Loucy (cell line): ENCODE measurements around the gene USP34.

Experiments used
- EZH2phosphoT487 ChIP-seq: fragments of 200-600 bp; IDR thresholded peaks from 2 replicates; pipeline ENCODE4 v1.6.1; 2018; ENCODE audit warnings: antibody characterized with exemption, mild to moderate bottlenecking, moderate library complexity, borderline replicate concordance
- TF ChIP-seq, protein P1 (sequence below): fragments of 200-600 bp; sonication (generic); conservative IDR thresholded peaks from 2 replicates; pipeline ENCODE4 v1.5.1; 2014; ENCODE audit warnings: mild to moderate bottlenecking, antibody characterized with exemption, low read length

DNA sequence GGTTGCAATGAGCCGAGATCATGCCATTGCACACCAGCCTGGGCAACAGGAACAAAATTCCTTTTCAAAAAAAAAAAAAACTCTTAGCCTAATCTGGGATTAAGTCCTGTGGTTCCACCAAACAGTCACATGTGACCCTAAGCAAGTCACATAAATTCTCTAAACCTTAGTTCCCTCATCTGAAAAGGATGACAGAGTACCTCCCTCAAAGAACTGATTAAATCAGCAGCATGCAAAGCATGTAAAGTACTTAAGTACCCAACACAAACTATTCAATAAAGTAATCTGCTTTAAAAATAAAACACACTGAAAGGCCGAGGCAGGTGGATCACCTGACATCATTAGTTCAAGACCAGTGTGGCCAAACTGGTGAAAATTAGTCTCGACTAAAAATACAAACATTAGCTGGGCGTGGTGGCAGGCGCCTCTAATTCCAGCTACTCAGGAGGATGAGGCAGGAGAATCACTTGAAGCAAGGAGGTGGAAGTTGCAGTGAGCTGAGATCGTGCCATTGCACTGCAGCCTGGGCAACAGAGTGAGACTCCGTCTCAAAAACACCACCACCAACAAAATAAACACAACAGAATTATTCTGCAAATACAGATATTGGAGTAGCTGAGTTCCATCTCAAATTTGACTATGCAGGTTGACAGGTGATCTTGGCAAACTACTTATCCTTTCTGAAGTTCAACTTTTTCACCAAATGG, 7.0 kb downstream of the USP34 start:
- TF ChIP-seq, protein P1, sequence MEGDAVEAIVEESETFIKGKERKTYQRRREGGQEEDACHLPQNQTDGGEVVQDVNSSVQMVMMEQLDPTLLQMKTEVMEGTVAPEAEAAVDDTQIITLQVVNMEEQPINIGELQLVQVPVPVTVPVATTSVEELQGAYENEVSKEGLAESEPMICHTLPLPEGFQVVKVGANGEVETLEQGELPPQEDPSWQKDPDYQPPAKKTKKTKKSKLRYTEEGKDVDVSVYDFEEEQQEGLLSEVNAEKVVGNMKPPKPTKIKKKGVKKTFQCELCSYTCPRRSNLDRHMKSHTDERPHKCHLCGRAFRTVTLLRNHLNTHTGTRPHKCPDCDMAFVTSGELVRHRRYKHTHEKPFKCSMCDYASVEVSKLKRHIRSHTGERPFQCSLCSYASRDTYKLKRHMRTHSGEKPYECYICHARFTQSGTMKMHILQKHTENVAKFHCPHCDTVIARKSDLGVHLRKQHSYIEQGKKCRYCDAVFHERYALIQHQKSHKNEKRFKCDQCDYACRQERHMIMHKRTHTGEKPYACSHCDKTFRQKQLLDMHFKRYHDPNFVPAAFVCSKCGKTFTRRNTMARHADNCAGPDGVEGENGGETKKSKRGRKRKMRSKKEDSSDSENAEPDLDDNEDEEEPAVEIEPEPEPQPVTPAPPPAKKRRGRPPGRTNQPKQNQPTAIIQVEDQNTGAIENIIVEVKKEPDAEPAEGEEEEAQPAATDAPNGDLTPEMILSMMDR, result no peak
- TF ChIP-seq EZH2phosphoT487, result no peak
